Islet precursor cell (in vitro differentiated cells): ENCODE measurements around the gene VTN.
"Not testable (repeated sequence)": the region's sequence is repeated elsewhere in the genome, so short reads cannot be mapped to it uniquely, and the experiment has no call there.

Experiments used
- DNase-seq: peaks from one replicate; pipeline ENCODE4 v3.0.0-alpha.2; 2018

Gene VTN

DNA sequence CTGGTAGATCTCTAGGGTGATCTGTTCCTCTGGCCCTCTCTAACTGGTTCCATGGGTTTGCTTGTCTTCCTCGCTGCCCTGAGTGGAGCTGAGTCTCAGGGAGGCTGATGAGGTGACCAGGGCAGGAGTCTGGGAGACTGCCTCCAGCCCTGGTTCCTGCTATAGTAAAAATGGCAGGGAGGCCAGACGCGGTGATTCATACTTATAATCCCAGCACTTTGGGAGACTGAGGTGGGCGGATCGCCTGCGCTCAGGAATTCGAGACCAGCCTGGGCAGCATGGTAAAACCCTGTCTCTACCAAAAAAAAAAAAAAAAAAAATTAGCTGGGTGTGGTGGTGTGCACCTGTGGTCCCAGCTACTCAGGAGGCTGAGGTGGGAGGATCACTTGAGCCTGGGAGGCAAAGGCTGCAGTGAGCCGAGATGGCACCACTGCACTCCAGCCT, 31.3 kb downstream of the VTN start:
- DNase-seq = not testable (repeated sequence)

DNA sequence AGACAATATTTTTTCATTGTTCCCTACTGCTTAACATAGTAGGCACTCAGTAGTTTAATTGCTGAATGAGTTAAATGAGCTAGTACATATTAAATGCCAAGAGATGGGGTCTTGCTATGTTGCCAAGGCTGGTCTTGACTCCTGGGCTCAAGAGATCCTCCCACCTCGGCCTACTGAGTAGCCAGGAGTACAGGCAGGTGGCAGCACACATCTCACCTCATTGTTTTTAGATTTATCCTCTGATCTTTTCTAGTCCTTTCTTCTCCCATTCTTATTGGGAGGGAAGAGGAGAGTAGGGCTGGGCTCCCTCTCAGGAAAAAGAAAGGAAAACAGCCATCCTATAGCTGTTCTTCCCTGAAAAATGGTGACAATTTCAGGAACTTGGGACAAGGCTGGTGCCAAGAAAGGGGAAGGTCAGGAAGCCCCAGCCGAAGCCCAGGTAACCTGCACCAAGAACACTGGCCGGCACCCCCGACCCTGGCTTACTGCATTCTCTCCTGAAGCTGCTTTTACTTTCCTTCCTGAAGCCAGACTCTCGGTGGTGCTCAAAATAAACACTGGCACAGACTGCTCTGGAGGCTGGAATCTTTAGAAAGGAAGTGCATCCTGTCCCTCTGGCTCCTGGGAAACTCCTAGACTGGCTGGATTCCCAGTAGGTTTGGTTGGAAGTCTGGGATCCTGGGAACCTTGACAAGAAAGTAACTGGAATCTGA, 31.9 kb downstream of the VTN start:
- peak; percentile 79 for DNase-seq

DNA sequence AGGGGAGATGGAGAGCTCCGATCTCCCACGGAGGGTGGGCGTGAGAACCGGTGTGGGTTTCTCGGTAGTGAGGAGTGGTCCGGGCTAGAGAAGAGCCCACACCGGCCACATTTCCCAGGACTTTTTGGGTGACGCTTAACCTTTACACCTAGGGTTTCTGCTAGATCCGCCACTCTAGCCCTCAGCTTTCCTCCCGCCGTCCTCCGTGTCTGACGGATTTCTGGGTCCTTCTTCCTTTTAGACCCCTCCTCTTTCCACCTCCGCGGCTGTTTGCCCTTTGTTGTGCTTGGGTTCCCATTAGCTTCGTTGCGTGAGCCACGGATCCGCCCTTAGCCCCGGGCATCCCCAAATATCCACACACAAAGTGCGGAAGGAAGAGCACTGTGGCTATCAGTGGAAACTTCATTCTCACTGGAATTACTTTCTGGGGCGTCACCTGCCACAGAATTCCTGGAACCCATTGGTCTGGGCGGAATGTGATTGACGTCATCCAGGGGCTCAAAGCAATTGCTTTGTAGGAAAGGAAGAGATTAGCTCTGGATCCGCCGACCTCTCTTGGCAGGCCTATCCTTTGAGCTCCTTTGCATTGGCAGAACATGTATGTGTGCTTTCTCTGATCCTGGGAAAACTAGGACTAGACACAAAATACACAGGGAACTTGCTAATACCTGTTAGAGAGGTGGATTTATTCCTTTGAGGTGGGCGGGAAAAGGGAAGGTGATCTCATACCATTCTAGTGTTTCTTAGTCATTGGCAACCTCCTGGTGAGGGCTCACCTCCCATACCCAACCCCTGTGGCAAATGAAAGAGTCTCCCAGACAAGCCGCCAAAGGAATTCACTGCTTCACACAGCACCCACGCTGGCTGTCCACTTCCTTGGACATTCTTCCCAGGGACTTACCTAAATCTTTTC, 33.9 kb downstream of the VTN start:
- DNase-seq = peak; percentile 97

DNA sequence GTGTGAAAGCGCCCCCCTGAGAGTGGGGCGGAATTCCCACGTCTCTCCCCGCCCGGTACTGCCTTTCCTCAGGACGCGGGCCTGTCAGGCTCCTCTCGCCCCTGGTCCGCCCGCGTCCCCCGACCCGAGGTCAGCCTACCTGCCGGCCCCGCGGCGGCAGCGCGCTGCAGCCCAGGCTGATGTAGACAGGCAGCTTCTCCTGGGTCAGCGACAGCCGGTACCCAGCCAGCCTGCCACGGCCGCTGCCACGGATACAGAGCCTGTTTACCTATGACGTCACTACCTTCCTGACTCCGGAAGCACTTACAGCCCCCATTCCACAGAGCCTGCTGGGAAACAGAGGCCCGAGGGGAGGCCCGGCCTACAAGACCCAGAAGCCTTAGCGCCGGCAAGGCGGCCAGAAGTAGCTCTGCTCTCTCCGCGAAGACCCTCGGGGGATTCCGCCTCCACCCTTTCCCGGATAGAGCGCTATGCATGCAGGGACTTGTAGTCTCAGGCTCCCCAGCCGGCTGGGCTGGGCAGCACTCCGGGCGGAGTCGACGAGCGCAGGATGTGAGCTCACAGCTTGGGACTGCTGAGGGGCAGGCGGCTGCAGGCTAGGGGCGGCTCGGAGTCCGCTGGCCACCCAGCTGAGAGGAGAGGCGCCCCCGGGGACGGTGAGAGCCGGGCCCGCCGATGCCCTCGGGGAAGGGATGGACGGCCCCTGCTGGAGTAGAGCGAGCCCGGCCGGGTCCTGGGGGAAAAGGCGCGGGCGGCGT, 34.7 kb downstream of the VTN start, which contains the start of the genes IFT20 and TNFAIP1:
Gene IFT20, minus strand, starts transcription at position 272 of the 758 bp plus-strand sequence. CDS start 3,487 bp downstream, outside the sequence.
Gene TNFAIP1, plus strand, starts transcription at position 561 of the 758 bp plus-strand sequence. CDS start 3,761 bp downstream, outside the sequence.
- DNase-seq = peak; percentile 100

DNA sequence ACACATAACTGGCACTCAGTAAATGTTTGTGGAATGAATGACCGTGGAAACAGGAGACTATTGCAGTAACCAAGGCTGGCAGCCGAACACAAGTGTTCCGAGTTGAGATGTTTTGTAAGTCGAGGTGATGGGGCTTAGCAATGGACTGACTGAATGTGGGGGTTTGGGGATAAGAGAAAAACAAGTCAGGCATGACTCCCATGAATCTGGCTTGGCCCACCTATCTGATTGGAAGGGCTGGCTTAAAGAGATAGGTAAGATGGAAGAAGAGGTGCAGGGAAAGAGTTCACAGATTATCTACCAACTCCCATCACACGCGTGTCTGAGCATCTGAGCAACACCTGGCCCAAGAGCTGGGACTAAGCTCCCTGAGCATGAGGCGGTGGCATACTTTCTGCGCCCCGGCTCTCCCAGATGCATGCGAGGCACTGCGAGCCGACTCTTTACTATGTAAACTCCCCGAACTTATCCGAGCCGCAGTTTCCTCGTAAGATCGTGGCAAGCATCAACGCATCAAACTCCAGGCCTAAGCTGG, 35.4 kb downstream of the VTN start:
- no peak for DNase-seq

DNA sequence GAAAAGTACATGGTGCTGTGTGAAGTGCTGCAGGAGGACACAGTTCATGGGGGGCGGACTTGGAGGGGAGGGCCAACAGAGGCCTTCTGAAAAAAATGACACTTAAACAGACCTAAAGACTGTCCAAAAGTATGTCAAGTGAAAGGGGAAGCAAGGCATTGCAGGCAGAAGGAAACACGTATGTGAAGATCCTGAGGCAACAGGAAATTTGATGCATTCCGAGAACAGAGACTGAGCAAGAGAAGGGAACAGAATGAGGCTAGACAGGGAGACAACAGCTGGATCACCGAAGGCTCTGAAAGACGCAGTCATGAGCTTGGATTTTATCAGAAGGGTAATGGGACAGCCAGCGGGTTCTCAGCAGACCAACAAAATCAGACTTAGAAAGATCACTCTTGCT, 35.9 kb downstream of the VTN start:
- DNase-seq = peak; percentile 46

DNA sequence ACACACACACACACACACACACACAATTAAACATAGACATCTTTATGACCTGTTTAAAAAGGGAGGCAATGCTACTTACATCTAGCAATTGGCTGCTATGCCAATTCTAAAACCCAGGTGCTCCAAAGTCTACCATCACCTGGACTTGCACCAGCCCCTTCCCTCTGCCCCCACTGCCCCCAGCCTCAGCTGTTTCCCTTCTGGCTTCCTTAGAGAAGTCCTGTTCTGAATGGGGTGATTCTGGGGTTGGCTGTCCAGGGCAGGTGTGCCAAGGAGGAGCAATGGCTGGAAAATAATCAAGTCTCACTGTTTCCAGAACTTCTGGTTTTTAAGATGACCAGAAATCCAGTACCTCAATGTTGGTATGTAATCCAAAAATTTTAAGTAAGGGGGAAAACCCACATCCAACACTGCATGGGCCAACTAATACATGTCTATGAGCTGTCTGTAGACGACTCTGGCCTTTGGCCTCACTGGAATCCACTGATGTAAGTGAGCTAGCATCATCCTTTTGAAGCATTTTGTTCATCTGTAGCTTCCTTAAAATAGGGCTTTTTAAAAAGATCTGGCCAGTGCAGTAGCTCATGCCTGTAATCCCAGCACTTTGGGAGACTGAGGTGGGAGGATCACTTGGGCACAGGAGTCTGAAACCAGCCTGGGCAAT, 36.9 kb downstream of the VTN start:
- DNase-seq = peak; percentile 49

DNA sequence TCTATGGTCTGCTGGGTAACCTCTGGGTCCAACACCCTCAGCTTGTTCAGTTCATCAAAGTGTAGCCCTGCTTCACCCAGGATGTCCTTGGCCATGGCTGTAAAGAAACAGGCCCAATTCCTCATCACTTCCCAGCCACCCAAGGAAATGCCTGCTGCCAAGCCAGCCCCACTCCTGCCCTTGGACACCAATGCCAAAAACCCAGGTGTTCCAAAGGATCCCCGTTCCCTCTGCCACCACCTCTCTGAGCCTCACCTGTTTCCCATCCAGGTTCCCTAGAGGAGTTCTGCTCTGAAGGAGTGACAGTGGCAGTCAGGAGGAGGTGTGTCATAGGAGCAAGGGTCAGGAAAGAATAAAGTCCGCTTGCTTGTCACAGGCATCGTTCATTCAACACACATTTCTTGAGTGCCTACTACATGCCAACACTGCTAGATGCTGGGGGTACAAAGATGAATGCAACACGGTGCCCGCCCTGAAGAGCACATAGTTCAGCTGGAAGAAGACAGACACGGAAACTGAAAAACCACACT, 38.2 kb downstream of the VTN start:
- peak; percentile 32 for DNase-seq

DNA sequence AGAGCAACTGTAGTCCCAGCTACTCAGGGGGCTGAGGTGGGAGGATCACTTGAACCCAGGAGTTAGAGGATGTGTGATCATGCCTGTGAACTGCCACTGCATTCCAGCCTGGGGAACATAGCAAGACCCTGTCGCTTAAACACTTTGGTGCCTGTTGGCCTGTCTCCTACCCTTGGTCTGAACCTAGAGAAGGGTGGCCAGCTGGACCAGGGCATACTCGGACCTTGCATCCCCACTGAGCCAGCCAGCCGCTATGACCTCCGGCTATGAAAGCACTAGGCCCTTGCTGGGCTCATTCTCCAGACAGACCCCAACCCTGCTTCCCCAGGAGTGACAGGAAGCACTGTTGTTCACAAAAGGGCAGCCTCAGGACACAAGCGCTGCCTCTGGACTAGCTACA, 39.4 kb downstream of the VTN start:
- DNase-seq = peak; percentile 52

DNA sequence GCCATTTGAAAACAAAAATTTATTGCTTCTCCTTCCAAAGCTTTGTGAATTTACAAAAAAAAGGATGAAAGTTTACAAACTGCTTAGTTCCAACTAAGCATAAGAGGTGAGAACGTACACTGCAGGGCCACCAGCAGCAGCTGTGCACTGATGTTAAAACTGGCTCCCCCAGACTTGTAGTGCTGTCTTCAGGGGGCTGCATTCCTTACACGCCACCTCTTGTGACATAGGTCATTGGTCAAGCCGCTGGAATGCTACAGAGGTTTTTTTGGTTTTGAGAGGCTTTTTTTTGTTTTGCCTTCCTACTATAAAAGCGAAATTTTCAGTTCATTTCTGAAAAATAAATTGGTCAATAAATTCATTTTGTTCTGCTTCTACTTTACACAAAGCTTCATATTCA, 41.8 kb downstream of the VTN start:
- DNase-seq = peak; percentile 59

DNA sequence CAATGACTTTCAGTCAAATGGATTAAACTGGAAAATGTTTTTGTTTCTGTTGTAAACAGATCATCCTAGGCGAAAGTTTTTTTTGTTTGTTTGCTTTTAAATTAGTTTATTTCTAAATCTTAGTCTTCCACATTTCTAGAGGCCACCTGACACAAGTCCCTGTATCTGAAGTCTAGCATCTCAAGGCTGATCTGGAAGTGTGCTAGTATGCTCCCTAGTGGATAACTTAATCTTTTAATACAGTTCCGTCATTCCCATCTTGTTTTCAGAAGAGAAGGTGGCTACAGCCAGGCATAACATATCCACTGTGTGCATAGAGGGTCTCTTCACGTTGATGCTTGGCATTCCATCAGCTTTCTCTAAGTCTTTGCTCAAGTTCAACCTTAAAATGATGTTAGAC, 42.4 kb downstream of the VTN start:
- DNase-seq = peak; percentile 29

DNA sequence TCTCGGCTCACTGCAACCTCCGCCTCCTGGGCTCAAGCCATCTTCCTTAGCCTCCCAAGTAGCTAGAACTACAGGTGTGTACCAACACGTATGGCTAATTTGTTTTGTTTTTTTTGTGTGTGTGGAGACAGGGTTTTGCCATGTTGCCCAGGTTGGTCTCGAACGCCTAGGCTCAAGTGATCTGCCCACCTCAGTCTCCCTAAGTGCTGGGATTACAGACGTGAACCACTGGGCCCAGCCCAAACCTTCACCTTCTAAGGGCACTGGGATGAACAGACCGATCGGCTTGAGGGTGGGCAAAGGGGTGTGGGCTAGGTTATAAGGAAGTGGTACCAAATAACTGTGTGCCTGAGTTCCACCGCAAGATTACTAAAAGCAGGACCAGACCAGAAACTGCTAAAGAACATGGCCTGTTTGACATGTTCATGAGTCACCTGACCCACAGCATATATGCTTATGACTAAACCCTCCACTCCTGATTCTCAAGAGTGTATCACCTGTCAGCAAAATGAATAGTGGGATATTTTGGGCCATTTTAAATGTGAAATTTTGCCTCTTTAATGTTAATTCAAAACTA, 43.0 kb downstream of the VTN start:
- DNase-seq = peak; percentile 39

DNA sequence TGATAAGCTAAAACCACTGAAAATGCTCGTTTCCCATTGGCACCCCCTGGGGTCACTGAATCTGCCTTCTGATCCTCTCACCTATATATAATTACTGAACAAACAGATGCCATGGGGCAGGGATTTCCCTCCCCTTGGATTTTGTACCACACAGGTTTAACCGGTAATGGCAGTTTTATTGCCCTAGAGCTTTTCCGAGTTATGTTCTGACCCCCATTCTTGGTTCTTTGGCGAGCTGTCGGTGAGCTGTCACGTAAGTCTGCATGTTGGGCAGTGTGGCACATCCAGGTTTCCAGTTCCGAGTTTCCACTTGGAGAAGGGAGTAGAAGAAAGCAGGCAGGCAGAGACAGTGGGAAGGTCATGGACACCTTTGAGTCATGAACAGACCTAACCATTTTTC, 44.0 kb downstream of the VTN start:
- peak; percentile 50 for DNase-seq

DNA sequence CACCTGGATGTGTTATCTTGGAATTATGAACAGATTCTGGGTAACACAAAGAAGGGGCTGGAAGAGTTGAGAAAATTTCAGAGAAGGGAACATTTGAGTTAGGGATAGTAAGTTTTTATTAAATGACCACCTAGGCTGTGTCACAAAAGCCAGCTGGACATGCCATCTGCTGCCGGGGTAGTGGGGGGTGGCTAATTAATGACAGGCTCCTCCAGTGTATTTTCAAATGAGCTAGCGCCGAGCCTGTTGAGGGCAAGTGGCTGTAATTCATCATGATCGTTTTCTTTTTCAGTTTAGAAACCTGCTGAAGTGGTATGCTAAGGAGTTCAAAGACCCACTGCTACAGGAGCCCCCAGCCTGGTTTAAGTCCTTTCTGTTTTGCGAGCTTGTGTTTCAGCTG, 44.9 kb downstream of the VTN start:
- DNase-seq = peak; percentile 38

DNA sequence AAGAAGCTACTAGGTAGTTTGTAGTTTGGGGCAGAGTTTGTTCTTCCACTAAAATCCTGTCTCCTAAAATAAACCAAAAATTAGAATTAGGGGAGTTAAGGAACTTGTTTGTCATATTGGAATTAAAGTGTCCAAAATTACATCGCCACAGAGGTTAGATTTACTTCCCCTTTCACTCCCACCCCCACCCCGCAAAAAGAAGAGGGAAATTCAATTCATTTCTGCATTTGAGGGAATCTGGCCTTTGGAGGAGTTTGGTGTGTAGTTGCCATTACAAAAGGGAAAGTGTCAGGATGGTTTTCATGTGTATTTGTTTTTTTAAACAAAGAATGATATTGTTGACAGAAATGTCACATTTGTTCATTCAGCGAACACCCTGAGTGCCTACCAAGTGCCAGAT, 45.3 kb downstream of the VTN start:
- DNase-seq = no peak

DNA sequence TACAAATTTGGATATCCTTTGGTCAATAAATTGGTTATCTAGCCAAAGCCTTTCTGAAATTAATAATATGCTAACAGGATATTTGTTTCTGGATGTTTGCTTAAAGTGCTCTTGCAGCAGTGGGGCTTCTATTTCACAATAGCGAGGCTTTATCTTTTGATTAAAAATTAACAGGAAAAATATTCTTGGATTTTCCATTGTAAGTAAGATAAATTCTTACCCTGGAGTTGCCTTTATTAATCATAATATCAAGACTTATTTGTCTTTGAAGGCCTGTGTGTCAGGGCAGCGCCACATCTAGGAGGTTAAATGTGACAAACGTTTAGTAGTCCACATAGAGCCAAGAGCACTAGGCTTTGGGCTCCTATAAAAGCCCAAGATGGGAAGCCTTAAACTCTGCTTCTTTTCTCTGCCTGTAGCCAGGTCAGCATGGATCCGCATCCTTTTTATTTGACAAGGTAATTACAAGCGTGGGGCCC, 45.8 kb downstream of the VTN start:
- peak; percentile 29 for DNase-seq

DNA sequence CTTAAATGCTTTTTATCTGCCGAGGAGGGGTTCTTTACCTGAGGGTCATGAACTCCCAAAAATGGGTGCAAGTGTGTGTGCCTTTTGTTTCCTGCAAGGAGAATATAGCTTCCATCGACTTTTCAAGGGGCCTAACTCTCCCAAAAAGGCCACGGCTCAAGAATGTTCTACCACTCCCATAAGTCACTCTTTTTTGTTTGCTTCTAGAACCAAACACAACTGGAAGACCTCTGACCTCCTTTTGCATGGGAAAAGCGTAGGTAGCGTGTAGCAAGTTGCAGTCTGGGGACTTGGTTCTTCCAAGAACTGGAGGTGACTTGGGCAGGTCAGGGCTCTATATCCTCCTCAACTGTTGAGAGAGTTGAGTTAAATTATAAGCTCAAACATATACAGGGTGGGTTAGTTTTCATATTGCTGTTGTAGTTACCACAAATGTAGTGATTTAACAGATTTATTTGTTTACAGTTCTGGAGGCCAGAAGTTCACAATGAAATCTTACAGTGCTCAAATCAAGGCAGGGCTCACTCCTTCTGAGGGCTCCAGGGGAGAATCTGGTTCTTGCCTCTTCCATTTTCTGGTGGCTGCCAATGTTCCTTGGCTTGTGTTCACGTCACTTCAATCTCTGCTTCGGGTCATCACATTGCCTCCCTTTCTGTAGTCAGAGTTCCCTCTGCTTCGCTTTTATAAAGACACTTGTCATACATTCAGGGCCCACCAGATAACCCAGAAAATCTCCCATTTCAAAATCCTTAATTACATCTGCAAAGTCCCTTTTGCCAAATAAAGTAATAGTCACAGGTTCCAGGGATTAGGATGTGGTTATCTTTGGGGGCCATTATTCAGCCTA, 49.7 kb downstream of the VTN start:
- no peak for DNase-seq

DNA sequence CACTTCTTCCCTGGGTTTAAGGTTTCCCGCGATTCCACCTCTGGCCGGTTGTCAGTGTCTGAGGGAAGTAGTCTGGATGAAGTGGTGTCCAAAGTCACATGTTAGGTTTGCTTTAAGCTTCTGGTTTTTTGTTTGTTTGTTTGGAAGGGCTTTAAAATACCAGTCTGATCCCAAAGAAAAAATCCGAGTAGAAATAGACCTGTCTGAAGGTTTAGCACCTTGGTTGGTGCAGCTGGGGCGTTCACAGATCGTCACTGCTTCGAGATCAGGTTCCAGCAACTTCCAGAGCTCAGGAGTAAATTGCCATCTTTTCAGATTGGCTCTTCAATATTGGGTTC, 50.5 kb downstream of the VTN start:
- no peak for DNase-seq

DNA sequence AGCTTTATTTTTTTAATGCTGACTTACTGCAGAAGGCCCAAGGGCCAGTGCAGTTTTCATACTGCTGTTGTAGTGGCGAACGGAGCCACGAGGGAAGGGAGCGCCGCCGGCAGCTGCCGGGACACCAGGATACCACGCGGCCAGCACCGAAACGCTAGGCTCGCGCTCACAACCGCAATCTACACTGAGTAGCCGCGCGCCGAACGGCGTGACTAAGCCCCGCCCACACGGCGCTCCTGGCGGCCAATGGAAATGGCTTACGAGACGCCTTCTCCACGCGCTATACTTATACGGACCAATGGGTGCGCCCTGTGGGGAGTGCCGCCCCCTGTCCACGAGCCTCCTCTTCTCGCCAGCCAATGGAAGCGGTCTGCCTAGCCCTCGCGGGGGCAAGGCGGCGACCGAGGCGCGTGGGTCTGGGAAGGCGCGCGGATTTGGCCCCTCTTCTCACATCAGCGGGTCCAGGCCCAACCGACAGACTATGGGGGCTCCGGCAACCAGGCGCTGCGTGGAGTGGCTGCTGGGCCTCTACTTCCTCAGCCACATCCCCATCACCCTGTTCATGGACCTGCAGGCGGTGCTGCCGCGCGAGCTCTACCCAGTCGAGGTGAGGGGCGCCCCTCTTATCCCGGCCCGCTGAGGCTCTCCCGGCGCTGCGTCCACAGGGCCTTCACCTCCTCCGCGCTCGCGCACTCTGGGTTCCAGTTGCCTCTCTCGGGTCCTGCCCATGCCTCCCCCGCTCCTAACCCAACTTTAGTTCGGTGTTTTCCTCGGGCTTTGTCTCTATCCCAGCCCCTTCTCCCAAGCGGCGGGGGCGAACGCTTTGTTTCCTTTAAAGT, 51.1 kb downstream of the VTN start, which contains the start of gene TMEM97:
Gene TMEM97, plus strand, starts transcription at position 442 of the 839 bp plus-strand sequence. Its CDS starts 40 bp downstream, at position 482.
- peak; percentile 100 for DNase-seq
